H1 (cell line): Measurements from ENCODE around the gene GPC4.

ENCODE experiments used
- ASH2L ChIP-seq: fragments of 200-600, 300-600 bp; sonication (generic); IDR thresholded peaks from one replicate; pipeline ENCODE4 v1.7.1; 2017; ENCODE audit warnings: low read length
- CHD2 ChIP-seq: IDR thresholded peaks from 2 replicates; pipeline ENCODE4 v1.6.1; 2012; ENCODE audit warnings: low read length, improper control_type of control experiment
- CTCF ChIP-seq, 3 experiments: IDR thresholded peaks; 1 replicate in 2 of 3; 2 replicates in 1 of 3; pipeline versions ENCODE4 v1.5.1 to v1.6.1; 2011; ENCODE audit warnings: low read length in 3 of 3, mild to moderate bottlenecking in 3 of 3, inconsistent platforms in 2 of 3, low read depth in 1 of 3, moderate library complexity in 1 of 3; ENCODE audit not compliant: insufficient read depth in 1 of 3; ENCODE audit errors: control extremely low read depth in 1 of 3
- EGR1 ChIP-seq: IDR thresholded peaks from 2 replicates; pipeline ENCODE4 v1.6.1; 2011; ENCODE audit warnings: low read depth, low read length, borderline replicate concordance
- EP300 ChIP-seq, 2 experiments: IDR thresholded peaks; 1 replicate in 1 of 2; 2 replicates in 1 of 2; pipeline ENCODE4 v1.6.1; 2011 to 2012; ENCODE audit warnings: low read depth in 2 of 2, low read length in 2 of 2, mild to moderate bottlenecking in 2 of 2, borderline replicate concordance in 1 of 2, inconsistent platforms in 1 of 2, moderate library complexity in 1 of 2
- KDM1A ChIP-seq: fragments of 200-600, 300-600 bp; sonication (generic); IDR thresholded peaks from 2 replicates; pipeline ENCODE4 v1.7.1; 2016; ENCODE audit warnings: mild to moderate bottlenecking, low read length, borderline replicate concordance
- POLR2A ChIP-seq, 2 experiments: IDR thresholded peaks; 1 replicate in 1 of 2; 2 replicates in 1 of 2; pipeline ENCODE4 v1.6.1; 2011; ENCODE audit warnings: low read depth in 2 of 2, low read length in 2 of 2, mild to moderate bottlenecking in 2 of 2; ENCODE audit errors: control extremely low read depth in 1 of 2
- POLR2AphosphoS5 ChIP-seq: IDR thresholded peaks from 2 replicates; pipeline ENCODE4 v1.6.1; 2011; ENCODE audit warnings: low read depth, low read length
- RFX5 ChIP-seq: IDR thresholded peaks from 2 replicates; pipeline ENCODE4 v1.6.1; 2011; ENCODE audit warnings: low read depth, low read length, improper control_type of control experiment, borderline replicate concordance
- SAP30 ChIP-seq: fragments of 300-600 bp; sonication (generic); IDR thresholded peaks from 2 replicates; pipeline ENCODE4 v1.7.1; 2012; ENCODE audit warnings: low read length, moderate library complexity, mild to moderate bottlenecking, inconsistent platforms; ENCODE audit not compliant: insufficient read depth, insufficient replicate concordance
- SP4 ChIP-seq: IDR thresholded peaks from 2 replicates; pipeline ENCODE4 v1.6.1; 2012; ENCODE audit warnings: low read length, inconsistent platforms
- TEAD4 ChIP-seq: IDR thresholded peaks from 2 replicates; pipeline ENCODE4 v1.6.1; 2012; ENCODE audit warnings: low read depth, low read length, inconsistent platforms, mixed read lengths
- ZNF274 ChIP-seq: IDR thresholded peaks from 2 replicates; pipeline ENCODE4 v1.7.0; 2012; ENCODE audit warnings: low read length, borderline replicate concordance; ENCODE audit errors: extremely low read depth
- TF ChIP-seq, protein P1 (sequence below): IDR thresholded peaks from 2 replicates; pipeline ENCODE4 v1.6.1; 2012; ENCODE audit warnings: inconsistent platforms

GRCh38 chrX:133435544-133436124, 20.3 kb upstream of the GPC4 start:
- TF ChIP-seq KDM1A (no peak), EP300 (IDR thresholded peaks at IDR 0.05; ENCODE audit: borderline replicate concordance in 1 of 2, low read depth in 2 of 2, low read length in 2 of 2) (no peak), POLR2AphosphoS5 (no peak), TEAD4 (no peak), EGR1 (no peak), CTCF (IDR thresholded peaks at IDR 0.05; ENCODE audit: control extremely low read depth in 1 of 3, insufficient read depth in 1 of 3, low read depth in 1 of 3, low read length in 3 of 3) (no peak), CHD2 (no peak), ASH2L (no peak), ZNF274 (no peak), POLR2A (IDR thresholded peaks at IDR 0.05; ENCODE audit: control extremely low read depth in 1 of 2, low read depth in 2 of 2, low read length in 2 of 2) (no peak), SAP30 (no peak), RFX5 (no peak), SP4 (no peak)
- TF ChIP-seq, protein P1, sequence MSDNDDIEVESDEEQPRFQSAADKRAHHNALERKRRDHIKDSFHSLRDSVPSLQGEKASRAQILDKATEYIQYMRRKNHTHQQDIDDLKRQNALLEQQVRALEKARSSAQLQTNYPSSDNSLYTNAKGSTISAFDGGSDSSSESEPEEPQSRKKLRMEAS = no peak
